ENCODE data around the gene RFX3. TPM values are rescaled to one million over a fixed set of nuclear protein-coding genes. Genes with fewer than 3 reads are reported as not detected.
A peak's percentile ranks its signal among the peaks of the same experiment; 100 is the strongest.

RFX3 gene
- total and polyA plus RNA-seq, 8 donors = 10.5 to 26.2 (median 17.4) TPM

DNA sequence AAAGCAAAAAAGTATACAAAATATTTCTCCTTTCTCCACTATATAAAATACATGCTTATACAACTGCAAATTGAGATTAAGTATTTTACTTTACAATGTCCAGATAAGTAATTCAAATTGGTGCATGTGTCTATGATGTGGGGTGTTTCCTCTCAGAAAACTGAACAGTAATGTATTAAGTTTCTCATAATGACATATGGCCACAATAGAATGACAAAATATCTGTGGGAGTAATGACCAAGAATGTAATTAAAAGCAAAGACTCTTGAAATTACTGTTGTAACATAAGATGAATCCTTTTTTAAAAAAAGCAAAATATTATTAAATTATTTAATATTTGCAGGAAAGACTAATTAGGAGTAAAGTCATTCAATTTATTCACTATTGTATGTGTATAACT is 155.1 kb downstream of the RFX3 start:
- TF ChIP-seq, protein P1, sequence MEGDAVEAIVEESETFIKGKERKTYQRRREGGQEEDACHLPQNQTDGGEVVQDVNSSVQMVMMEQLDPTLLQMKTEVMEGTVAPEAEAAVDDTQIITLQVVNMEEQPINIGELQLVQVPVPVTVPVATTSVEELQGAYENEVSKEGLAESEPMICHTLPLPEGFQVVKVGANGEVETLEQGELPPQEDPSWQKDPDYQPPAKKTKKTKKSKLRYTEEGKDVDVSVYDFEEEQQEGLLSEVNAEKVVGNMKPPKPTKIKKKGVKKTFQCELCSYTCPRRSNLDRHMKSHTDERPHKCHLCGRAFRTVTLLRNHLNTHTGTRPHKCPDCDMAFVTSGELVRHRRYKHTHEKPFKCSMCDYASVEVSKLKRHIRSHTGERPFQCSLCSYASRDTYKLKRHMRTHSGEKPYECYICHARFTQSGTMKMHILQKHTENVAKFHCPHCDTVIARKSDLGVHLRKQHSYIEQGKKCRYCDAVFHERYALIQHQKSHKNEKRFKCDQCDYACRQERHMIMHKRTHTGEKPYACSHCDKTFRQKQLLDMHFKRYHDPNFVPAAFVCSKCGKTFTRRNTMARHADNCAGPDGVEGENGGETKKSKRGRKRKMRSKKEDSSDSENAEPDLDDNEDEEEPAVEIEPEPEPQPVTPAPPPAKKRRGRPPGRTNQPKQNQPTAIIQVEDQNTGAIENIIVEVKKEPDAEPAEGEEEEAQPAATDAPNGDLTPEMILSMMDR (IDR thresholded peaks at IDR 0.05) = no peak
- Histone ChIP-seq H3K27me3 (no peaks in the 10 kb centered on the region), H3K36me3 (no peaks in the 10 kb centered on the region), H3K27ac (no peak overlapping the region), H3K4me1 (no peaks in the 10 kb centered on the region), H3K9me3 (no peaks in the 10 kb centered on the region), H3K4me3 (no peak overlapping the region)
- no peak for ATAC-seq
- no peak for DNase-seq
- intact Hi-C loops (cut with DNase I) = no loop called here

GRCh38 chr9:3367185-3367584 is 158.6 kb downstream of the RFX3 start:
- no peak for DNase-seq
- no peaks in the 10 kb centered on the region for H3K4me1 ChIP-seq
- ATAC-seq = no peak
- no peaks in the 10 kb centered on the region for H3K36me3 ChIP-seq
- H3K9me3 ChIP-seq = no peaks in the 10 kb centered on the region
- H3K4me3 ChIP-seq = no peak overlapping the region
- H3K27me3 ChIP-seq = no peaks in the 10 kb centered on the region
- TF ChIP-seq, protein P1 (IDR thresholded peaks at IDR 0.05) = no peak
- H3K27ac ChIP-seq = no peak overlapping the region
- intact Hi-C loops (cut with DNase I) = no loop called here

GRCh38 chr9:3361689-3362392 is 164.0 kb downstream of the RFX3 start:
- Histone ChIP-seq H3K36me3 (no peaks in the 10 kb centered on the region), H3K9me3 (no peaks in the 10 kb centered on the region), H3K27ac (peak overlapping the region in 1 of 2 donors; percentile 73), H3K4me1 (peaks cover 0 to 8% of the 10 kb centered on the region in 2 donors), H3K27me3 (no peaks in the 10 kb centered on the region), H3K4me3 (no peak overlapping the region)
- DNase-seq (no peak), ATAC-seq (no peak)
- TF ChIP-seq, protein P1 (IDR thresholded peaks at IDR 0.05) = no peak
- intact Hi-C loops (cut with DNase I) = no loop called here

- ATAC-seq (no peak), DNase-seq (no peak)
- H3K4me1 ChIP-seq = peaks cover 0 to 8% of the 10 kb centered on the region in 2 donors
- peak overlapping the region in 1 of 2 donors; percentile 73 for H3K27ac ChIP-seq
- intact Hi-C loops (cut with DNase I) = no loop called here
- no peak overlapping the region for H3K4me3 ChIP-seq
- no peaks in the 10 kb centered on the region for H3K27me3 ChIP-seq
- TF ChIP-seq, protein P1 (IDR thresholded peaks at IDR 0.05) = no peak
- H3K36me3 ChIP-seq = no peaks in the 10 kb centered on the region
- H3K9me3 ChIP-seq = no peaks in the 10 kb centered on the region
Measured at GRCh38 chr9:3361116-3361515, 164.7 kb downstream of the RFX3 start.

DNA sequence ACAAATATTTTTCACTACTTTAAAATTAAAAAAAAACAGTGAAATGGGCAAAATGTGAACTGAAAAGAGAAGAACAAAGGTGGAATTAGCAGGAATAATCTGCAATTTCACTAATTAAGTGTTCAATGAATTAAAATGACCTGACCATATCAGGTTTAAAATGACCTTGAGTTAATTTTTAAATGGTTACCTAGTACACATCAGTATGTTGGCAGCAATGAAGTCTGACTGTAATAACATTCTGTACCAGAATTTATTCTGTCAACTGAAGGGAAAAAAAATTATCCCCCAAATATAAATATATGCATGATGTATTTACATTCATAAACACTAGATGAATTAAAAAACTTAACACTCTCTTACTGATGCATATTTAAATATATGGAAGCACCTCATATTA is 165.6 kb downstream of the RFX3 start:
- Histone ChIP-seq H3K27me3 (no peaks in the 10 kb centered on the region), H3K36me3 (no peaks in the 10 kb centered on the region), H3K4me3 (no peak overlapping the region), H3K9me3 (no peaks in the 10 kb centered on the region), H3K27ac (no peak overlapping the region), H3K4me1 (peaks cover 0 to 8% of the 10 kb centered on the region in 2 donors)
- TF ChIP-seq, protein P1 (IDR thresholded peaks at IDR 0.05) = no peak
- DNase-seq (no peak), ATAC-seq (no peak)
- intact Hi-C loops (cut with DNase I) = no loop called here

All from left lung (tissue), 10 donors.